ENCODE measurements around the gene SPNS2. TPM values are rescaled to one million over a fixed set of nuclear protein-coding genes. Genes with fewer than 3 reads are reported as not detected.

Gene SPNS2
- total RNA-seq, 1 donor from 2014 or later, result 0.34 TPM

- Mint-ChIP-seq H3K27me3 (ENCODE audit: insufficient read depth, low read depth) (peaks cover 12% of the 10 kb centered on the region), H3K27ac (peak overlapping the region; percentile 5), H3K4me1 (peaks cover 31% of the 10 kb centered on the region), H3K9me3 (no peaks in the 10 kb centered on the region), H3K4me3 (no peak overlapping the region), H3K36me3 (no peaks in the 10 kb centered on the region)
- no peak overlapping the region for H3K27ac ChIP-seq
- H3K27me3 ChIP-seq, result peaks cover 6% of the 10 kb centered on the region
- TF ChIP-seq EZH2phosphoT487 (IDR thresholded peaks at IDR 0.05), result no peak
- TF ChIP-seq CTCF (IDR thresholded peaks at IDR 0.05), result peak; percentile 47
- TF ChIP-seq EZH2 (IDR thresholded peaks at IDR 0.05), result no peak
- H2AFZ ChIP-seq (replicated peaks), result no peak overlapping the region
- no peaks in the 10 kb centered on the region for H4K20me1 ChIP-seq (ENCODE audit: low read depth)
- no peak overlapping the region for H3K4me2 ChIP-seq
- no peaks in the 10 kb centered on the region for H3K36me3 ChIP-seq
- H3K4me1 ChIP-seq, result peaks cover 6% of the 10 kb centered on the region
- no peaks in the 10 kb centered on the region for H3K79me2 ChIP-seq (ENCODE audit: low read depth)
- peak; percentile 38 for DNase-seq (ENCODE audit: low spot score)
- no peak overlapping the region for H3K4me3 ChIP-seq
- no peak overlapping the region for H3K9ac ChIP-seq
- H3F3A ChIP-seq (ENCODE audit: low read depth), result peaks cover 11% of the 10 kb centered on the region
- H3K9me3 ChIP-seq (ENCODE audit: low read depth), result no peaks in the 10 kb centered on the region
Measured at GRCh38 chr17:4560837-4561256, 62.2 kb downstream of the SPNS2 start.

GRCh38 chr17:4562015-4562969 lies 63.6 kb downstream of the SPNS2 start:
- H3K9me3 Mint-ChIP-seq, result no peaks in the 10 kb centered on the region
- Histone ChIP-seq H3K9me3 (ENCODE audit: low read depth) (no peaks in the 10 kb centered on the region), H4K20me1 (ENCODE audit: low read depth) (no peaks in the 10 kb centered on the region), H3K9ac (no peak overlapping the region), H3K36me3 (no peaks in the 10 kb centered on the region), H3K4me3 (no peak overlapping the region), H3K4me1 (no peaks in the 10 kb centered on the region), H3F3A (ENCODE audit: low read depth) (peaks cover 8% of the 10 kb centered on the region), H3K4me2 (no peak overlapping the region), H3K79me2 (ENCODE audit: low read depth) (no peaks in the 10 kb centered on the region), H3K27ac (no peak overlapping the region), H2AFZ (replicated peaks) (no peak overlapping the region), H3K27me3 (peaks cover 7% of the 10 kb centered on the region)
- no peak overlapping the region for H3K4me3 Mint-ChIP-seq
- H3K27me3 Mint-ChIP-seq (ENCODE audit: insufficient read depth, low read depth), result peaks cover 14% of the 10 kb centered on the region
- TF ChIP-seq EZH2phosphoT487 (IDR thresholded peaks at IDR 0.05) (no peak), CTCF (IDR thresholded peaks at IDR 0.05) (no peak), EZH2 (IDR thresholded peaks at IDR 0.05) (no peak)
- peaks cover 28% of the 10 kb centered on the region for H3K4me1 Mint-ChIP-seq
- DNase-seq (ENCODE audit: low spot score), result no peak
- no peak overlapping the region for H3K27ac Mint-ChIP-seq
- no peaks in the 10 kb centered on the region for H3K36me3 Mint-ChIP-seq

GRCh38 chr17:4565209-4566141 lies 66.8 kb downstream of the SPNS2 start:
- Histone ChIP-seq H3K4me2 (no peak overlapping the region), H3K9ac (no peak overlapping the region), H3K79me2 (ENCODE audit: low read depth) (no peaks in the 10 kb centered on the region), H2AFZ (replicated peaks) (peak overlapping the region; percentile 76), H3K4me1 (peaks cover 18% of the 10 kb centered on the region), H3K27ac (no peak overlapping the region), H3K27me3 (peaks cover 7% of the 10 kb centered on the region), H3K36me3 (no peaks in the 10 kb centered on the region), H3F3A (ENCODE audit: low read depth) (peaks cover 17% of the 10 kb centered on the region), H3K9me3 (ENCODE audit: low read depth) (no peaks in the 10 kb centered on the region), H3K4me3 (no peak overlapping the region), H4K20me1 (ENCODE audit: low read depth) (no peaks in the 10 kb centered on the region)
- Mint-ChIP-seq H3K4me3 (no peak overlapping the region), H3K36me3 (no peaks in the 10 kb centered on the region), H3K4me1 (peaks cover 27% of the 10 kb centered on the region), H3K27me3 (ENCODE audit: insufficient read depth, low read depth) (peaks cover 12% of the 10 kb centered on the region), H3K9me3 (no peaks in the 10 kb centered on the region), H3K27ac (no peak overlapping the region)
- peak; percentile 85 for TF ChIP-seq CTCF (IDR thresholded peaks at IDR 0.05)
- TF ChIP-seq EZH2 (IDR thresholded peaks at IDR 0.05), result no peak
- TF ChIP-seq EZH2phosphoT487 (IDR thresholded peaks at IDR 0.05), result no peak
- peak; percentile 90 for DNase-seq (ENCODE audit: low spot score)

Measured in neural progenitor cell (in vitro differentiated cells).